GM18861 (cell line): ENCODE measurements around the gene ZNF263.
"Not testable (repeated sequence)": the region's sequence is repeated elsewhere in the genome, so short reads cannot be mapped to it uniquely, and the experiment has no call there.

Experiments
- ATAC-seq: cut with Tn5 transposase; IDR thresholded peaks from one replicate; pipeline ENCODE4 v1.9.1; 2021; ENCODE audit not compliant: unreplicated experiment

The ZNF263 gene

DNA sequence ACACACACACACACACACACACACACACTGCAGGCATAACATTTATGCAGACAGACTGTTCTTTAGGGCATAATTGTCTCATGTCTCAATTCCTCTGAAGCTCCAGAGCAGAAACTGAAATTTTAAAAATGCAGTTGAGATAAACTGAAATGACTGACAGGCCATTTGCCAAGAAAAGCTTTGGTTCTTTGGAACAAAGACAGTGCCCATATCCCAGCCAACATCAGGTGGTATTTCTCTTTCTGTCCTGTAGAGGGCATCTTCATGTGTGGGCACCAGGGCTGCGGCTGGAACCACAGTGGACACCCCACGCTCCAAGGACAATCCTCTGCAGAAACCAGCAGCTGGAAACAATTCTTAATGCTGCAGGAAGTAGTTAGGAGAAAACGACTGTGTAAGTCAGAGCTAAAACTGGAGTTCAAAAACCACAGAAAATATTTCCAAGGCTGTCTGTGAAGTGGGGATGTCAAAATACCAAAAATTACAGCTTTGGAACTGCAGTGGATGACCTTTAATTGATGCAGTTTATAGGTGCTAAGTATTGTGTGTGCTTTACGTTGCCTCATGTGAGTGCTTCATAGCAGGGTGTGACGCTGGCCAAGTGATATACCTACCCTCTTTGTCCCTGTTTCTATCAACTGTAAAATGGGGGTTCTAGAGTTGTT lies 16.3 kb upstream of the ZNF263 start:
- ATAC-seq = no peak

DNA sequence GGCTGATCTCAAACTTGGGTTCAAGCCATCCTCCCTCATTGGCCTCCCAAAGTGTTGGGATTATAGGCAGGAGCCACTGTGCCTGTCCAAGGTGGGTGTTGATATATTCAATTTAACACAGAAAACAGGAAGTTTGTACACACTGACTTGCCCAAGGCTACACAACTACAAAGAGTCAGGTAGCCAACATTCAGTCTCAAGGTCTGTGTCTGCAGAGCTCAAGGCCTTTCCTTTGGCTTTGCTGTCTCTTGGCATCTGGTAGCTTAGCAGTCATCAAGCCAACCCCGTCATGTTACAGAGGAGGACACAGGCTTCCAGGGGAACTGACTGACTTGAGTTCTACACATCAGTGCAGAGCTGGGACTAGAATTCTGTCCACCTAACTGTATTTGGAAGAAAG lies 15.0 kb upstream of the ZNF263 start:
- ATAC-seq = no peak

GRCh38 chr16:3270718-3271117 lies 12.6 kb upstream of the ZNF263 start:
- not testable (repeated sequence) for ATAC-seq

DNA sequence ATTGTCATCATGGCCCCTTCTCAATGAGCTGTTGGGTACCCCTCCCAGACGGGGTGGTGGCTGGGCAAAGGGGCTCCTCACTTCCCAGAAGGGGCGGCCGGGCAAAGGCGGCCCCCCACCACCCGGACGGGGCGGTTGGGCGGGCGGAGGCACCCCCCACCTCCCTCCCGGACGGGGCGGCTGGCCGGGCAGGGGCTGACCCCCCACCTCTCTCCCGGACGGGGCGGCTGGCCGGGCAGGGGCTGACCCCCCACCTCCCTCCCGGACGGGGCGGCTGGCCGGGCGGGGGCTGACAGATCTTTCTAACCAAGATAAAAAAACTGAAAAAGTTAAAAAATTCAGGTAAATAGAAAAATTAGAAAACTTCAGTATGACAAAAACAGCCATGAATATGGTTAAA lies 12.0 kb upstream of the ZNF263 start:
- not testable (repeated sequence) for ATAC-seq

DNA sequence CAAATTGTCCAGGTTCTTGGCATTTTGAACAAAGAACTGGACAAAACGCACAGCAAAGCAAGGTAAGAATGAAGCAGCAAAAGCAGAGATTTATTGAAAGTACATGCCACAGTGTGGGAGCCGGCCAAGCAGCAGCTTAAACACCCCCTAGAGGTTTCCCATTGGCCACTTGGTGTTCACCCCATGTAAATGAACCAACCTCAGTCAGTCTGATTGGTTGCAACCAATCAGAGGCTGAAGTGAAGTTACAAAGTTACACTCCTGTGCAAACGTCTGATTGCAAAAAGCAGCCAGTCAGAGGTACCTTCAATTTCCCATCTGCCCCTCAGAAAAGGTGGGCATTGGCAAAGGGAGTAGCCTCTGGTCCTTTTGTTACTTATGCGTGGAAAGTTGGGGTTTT lies 8.8 kb upstream of the ZNF263 start:
- no peak for ATAC-seq

- no peak for ATAC-seq
Measured at GRCh38 chr16:3274947-3275346, 8.3 kb upstream of the ZNF263 start.

DNA sequence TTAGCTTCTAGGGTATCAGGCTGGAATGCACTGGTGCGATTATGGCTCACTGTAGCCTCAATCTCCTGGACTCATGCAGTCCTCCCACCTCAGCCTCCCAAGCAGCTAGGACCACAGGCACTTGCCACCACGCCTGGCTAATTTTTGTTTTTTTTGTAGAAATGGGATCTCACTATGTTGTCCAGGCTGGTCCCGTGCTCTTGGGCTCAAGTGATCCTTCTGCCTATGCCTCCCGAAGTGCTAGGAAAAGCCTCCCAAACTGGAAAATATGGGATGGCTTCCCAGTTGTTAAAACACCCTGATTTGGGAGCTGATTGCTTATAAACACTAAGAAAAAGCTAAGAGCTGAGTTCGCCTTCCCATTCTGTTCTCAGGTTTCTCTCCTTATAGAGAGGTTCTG lies 6.6 kb upstream of the ZNF263 start:
- no peak for ATAC-seq

GRCh38 chr16:3281222-3281820 lies 2.0 kb upstream of the ZNF263 start:
- no peak for ATAC-seq

DNA sequence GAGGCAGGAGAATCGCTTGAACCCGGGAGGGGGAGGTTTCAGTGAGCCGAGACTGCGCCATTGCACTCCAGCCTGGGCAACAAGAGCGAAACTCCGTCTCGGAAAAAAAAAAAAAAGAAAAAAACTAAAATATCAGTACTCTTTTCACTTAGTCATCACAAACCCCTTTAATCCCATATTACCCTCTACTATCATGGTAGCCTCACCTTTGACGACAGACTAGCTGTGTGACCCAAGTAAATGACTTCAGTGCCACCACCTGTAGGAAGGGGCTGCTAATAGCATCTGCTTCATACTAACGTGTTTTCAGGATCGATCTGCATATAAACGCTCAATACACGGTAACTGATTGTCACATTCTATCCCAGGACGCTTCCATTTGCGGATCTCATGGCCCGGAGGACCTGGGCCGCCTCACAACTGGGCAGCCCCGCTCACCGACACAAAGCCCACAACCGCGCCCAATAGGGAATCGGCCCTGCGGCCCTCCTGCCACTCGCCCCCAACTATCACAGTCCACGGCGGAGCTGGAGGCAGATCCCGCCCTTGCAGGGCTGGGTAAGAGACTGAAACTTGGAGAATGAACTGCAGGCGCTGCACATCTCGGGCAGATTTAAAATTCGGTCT lies 1.1 kb upstream of the ZNF263 start:
- ATAC-seq = peak; percentile 24

- ATAC-seq = peak; percentile 5
Measured at GRCh38 chr16:3283543-3284447, 504 bp downstream of the ZNF263 start.

DNA sequence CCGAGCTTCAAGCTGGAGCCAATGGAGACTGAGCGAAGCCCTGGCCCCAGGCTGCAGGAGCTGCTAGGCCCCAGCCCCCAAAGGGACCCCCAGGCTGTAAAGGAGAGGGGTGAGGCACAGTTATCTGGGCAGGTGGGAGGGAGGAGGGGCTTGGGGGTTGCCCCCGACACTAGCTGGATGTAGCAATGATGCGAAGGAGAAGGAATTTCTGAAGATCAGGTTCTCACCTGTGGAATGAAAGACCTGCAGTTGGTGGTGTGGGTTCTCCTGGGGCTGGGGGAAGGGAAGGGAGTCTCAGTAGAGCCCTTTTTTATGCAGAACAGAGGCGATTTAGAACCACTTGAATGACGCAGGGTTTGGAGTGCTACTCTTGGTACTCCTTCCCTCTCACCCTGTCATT lies 1.8 kb downstream of the ZNF263 start:
- no peak for ATAC-seq

GRCh38 chr16:3289998-3290673 lies 6.8 kb downstream of the ZNF263 start:
- ATAC-seq = no peak

DNA sequence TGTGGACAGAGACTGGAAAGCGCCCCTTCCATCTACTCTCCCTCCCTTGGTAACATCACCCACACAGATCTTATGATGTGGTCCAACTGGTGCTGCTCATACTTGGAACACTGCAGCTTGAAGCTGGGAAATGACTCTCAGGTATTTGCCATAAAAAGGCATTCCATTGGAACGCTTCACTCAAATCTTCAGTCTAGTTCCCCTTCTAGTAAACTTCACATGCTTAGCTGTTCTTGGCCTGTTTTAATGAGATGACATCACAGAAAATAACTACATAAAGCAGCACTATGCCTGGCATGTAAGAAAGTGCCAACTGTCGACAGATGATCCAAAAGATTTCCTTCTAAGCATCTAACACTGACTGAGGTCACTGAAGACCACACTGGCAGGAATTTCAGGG lies 9.3 kb downstream of the ZNF263 start:
- no peak for ATAC-seq

DNA sequence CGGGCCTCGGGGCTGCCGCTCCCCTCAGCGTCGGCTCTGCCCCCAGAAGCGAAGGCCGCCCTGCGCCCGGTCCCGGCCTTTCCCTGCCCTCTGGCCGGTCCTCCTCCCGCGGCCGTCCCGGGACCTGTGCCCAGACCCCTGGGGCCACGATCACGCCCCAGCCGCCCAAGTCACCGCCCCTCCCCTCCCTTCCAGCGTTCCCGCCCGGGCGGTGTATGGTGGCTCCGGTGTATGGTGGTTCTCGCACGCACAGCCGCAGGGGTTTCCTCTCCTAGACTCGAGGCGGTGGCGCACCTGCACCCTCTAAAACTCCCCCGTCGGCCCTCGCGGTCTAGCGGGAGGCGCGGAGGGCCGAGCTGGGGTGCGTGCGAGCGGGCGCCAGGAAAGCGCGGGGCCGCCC lies 11.9 kb downstream of the ZNF263 start:
- ATAC-seq = no peak

GRCh38 chr16:3295783-3296182 lies 12.5 kb downstream of the ZNF263 start:
- no peak for ATAC-seq

DNA sequence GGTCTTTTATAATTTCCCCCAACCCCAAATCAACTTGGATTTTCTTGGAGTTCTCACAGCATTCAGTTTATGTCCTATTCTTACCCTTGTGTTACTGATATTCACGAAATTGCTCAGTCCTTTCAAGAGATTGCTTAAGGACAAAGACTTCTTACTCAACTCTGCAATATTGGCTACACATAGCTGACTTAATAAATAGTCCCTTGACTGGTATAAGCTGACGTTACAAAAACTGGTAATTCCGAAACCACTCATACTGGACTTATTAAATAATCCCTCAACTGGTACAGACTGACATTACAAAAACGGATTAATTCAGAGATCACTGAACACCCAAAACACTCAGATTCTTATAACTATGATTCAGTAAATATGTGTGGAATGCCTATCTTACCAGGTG lies 21.1 kb downstream of the ZNF263 start:
- no peak for ATAC-seq

DNA sequence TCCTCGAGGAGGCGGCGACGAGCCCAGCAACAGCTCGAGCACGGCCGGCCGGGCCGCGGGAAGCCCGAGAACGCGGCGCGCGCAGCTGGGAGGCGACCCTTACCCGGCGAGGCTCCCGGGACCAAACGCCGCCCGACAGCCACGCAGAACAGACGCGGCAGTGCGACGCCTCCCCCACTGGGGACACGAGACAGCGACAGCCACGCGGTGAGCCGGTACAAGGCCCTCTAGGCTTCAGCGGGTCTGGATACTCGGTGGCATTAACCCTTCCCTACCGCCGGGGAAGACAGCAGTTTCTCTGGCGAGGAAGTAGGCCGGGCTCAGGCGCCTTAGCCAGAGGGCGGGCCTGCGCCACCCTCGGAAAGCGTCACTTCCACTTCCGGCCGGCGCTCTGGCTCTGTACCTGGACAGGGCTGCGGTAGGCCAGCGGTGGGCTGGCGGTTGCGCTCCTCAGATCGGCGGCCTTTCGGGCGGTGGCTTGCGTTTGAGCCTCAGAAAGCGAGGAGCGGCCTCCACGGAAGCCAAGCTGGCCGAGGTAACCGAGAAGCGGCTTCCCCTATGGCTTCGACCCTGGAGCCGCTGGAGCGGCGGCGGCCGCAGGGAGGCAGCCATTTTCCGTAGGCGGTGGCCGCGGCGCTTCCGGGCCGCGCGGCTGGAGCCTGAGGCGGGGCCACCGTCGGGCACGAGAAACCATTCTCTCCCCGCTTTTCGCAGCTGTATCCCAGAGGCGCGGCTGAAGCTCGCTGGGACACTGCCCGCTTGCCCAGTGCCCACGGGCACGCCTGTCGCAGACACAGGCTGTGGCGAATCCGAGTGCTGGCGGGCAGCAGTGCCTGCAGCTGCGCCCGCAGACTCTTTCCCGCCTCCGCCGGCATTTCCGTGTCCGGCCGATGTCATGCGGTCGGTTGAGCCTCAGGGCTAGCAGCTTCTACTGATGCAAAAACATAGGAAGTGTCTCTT lies 22.1 kb downstream of the ZNF263 start, which contains the start of the genes TIGD7 and ZNF75A:
Gene TIGD7 (minus strand): TSS at position 322 of the 960 bp plus-strand sequence. CDS start 4,816 bp downstream, outside the sequence.
Gene ZNF75A (plus strand): TSS at position 389 of the 960 bp plus-strand sequence. CDS start 2,932 bp downstream, outside the sequence.
- ATAC-seq = peak; percentile 85

DNA sequence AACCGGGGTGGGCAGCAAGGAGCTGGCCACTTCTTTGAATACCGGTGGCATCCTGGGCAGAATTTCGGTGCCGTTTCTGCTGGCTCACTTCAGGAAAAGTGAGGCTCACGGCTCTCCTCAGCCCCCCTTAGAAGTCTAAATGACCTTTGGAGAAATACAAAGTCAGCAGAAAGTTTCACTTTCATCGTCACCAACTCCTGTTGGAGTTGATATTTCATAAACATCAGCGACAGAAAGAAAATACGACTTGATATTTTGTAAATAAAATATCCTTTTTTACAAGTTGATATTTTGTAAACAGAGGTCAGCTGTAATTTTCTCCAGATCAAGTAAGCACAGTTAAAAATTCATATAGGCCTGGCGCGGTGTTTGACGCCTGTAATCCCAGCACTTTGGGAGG lies 22.8 kb downstream of the ZNF263 start:
- no peak for ATAC-seq

DNA sequence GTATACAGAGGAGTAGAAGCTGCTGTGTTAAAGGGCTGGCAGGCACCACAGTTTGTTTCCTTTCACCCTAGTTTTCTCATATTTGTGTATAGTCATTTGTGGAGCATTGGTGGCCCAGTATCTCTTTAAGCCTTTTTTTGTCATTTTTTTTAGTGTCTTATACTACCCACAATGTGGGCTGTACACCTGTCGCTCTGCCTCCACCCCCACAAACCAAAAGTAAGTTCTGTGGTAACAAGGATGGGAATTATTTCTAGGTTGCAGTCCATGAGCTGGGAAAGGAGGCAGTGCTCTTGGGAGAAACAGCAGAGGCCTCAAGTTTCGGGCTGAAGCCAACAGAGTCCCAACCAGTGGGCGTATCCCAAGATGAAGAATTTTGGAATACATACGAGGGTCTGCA lies 28.2 kb downstream of the ZNF263 start:
- ATAC-seq = no peak
